Medulla oblongata (tissue), 1 donor: ENCODE results near the gene BRD7.

Experiments
- DNase-seq: peaks from one replicate; pipeline ENCODE4 v3.0.0-alpha.2; 2015; ENCODE audit errors: extremely low spot score

The BRD7 gene

GRCh38 chr16:50272111-50272571 is 96.6 kb downstream of the BRD7 start:
- no peak for DNase-seq

DNA sequence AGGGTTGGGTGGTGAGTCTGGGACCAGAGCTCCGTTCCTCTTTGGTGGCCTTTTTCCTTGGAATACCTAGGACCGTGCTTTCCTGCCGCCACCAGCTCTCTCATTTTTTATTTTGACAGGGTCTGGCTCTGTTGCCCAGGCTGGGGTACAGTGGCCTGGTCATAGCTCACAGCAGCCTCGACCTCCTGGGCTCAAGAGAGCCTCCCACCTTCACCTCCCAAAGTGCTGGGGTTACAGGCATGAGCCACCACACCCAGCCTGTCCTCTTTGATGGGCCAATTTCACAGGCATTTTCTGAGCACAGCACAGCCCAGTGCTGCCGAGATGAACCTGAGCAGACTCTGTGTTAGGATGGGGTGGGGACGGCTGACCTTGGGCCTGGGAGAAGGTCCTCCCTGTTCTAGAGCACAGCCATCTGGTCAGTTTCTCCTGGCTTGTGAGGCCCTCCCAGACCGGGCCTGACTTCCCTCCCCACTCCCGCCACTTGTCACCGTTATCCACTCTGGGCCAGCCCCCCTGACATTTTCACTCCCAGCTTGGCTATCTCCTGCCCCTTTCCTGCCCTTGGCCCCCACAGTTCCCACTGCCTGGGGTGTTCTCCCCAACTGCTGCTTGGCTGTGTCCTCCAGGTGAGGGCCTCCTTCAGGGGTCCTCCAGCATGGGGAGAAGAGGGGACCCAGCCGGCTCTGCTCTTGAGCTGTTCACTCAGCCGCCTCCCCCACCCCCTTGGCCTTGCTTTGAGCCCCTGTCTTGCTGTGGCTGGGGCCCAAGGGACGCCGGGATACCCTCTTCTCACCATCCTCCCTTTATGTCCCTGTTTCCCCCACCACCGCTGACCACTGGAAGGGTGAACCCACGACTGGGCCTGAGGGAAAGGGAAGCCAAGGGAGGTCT is 97.4 kb downstream of the BRD7 start:
- DNase-seq: no peak

DNA sequence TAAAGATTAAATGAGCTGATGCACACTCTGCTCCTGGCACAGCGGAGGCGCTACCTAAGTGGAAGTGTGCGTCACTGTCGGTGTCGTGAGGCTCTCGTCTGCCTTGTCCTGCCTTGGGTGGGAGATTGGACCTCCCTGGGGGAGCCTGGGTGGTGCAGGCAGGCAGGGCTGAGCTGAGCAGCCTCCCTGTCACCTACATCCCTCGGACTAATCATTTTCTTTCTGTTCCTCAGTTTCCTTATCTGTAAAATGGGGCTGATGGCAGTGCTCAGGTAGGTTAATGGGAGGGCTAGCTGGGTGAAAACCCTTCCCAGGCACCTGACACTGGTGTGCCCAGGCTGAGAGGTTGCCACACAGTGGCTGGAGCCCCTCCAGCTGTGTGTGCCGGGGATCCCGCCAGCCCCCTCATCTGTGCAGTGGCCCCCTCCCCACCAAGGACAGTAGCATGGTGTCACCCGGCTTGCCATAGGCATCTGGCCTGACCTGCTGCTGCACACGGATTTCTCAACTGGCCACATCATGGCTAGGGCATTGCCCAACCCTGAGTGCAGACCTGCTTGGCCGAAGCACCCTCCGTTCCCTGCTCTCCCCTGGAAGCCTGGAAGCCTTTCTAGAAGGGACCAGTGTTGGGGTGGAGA is 98.2 kb downstream of the BRD7 start:
- DNase-seq: no peak

DNA sequence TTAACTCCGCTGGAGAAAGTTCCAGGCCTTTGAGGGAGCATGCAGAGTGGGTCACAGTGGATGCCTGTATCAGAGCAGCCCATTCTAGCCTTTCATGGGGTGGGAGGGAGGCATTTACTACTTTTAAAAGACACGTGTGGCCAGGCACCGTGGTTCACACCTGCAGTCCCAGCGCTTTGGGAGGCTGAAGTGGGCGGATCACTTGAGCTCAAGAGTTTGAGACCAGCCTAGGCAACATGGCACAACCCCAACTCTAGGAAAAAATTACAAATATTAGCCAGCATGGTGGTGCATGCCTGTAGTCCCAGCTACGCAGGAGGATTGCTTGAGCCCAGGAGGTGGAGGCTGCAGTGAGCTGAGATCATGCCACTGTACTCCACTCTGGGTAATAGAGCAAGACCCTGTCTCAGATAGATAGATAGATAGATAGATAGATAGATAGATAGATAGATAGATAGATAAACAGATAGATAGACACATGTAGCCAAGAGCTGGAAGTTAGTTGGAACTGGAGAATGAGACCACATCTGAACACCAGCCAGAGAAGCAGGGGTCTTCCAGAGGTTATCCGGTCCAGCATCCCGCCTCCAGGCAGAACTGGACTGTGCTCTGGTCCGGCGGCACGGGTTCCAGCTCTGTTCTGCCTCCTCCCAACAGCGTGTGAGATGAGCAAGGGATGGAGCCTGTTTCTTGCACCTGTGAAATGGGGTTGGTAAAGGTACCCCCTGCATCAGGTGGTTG is 98.8 kb downstream of the BRD7 start:
- no peak for DNase-seq

- DNase-seq: no peak
Observed at GRCh38 chr16:50269061-50269705, 99.6 kb downstream of the BRD7 start.

DNA sequence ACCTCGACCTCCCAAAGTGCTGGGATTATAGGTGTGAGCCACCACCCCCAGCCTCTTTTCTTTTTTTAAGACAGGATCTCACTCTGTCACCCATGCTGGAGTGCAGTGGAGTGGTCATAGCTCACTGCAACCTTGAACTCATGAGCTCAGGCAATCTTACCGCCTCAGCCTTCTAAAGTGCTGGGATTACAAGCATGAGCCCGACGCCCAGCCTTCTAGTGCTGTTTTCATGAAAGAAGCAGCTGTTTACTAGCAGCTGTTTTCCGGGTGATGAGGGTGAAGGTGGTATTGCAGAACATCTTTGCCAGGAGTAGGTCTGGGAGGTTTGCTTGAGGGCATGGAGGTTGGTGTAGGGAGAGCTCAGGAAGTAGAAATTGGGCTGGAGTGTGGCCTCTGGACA is 100.4 kb downstream of the BRD7 start:
- DNase-seq: no peak

GRCh38 chr16:50267651-50268050 is 101.1 kb downstream of the BRD7 start:
- DNase-seq: no peak

- no peak for DNase-seq
Observed at GRCh38 chr16:50267151-50267631, 101.6 kb downstream of the BRD7 start.

- no peak for DNase-seq
Observed at GRCh38 chr16:50266337-50267091, 102.3 kb downstream of the BRD7 start, which contains the start of gene ADCY7. ADCY7 (plus strand) TSS chr16:50266551; CDS start chr16:50288180, 21,629 bp downstream.
